Mucosa of gallbladder (tissue), 1 donor: Measurements from ENCODE around the gene SPAG7. TPM values are rescaled to one million over a fixed set of nuclear protein-coding genes. Genes with fewer than 3 reads are reported as not detected.
"Not testable (repeated sequence)": the region's sequence is repeated elsewhere in the genome, so short reads cannot be mapped to it uniquely, and the experiment has no call there.

Experiments used
- DNase-seq: peaks from one replicate; pipeline ENCODE4 v3.0.0-alpha.2; 2020; ENCODE audit warnings: low spot score
- total RNA-seq: library from RNA; stranded (reverse); gene quantifications from one replicate; pipeline ENCODE4 v1.2.1, GENCODE V29; 2021
- donor health status: DM: no; HTN: no; CAD: no.

Gene SPAG7
- total RNA-seq, 1 donor from 2014 or later: 54.2 TPM

DNA sequence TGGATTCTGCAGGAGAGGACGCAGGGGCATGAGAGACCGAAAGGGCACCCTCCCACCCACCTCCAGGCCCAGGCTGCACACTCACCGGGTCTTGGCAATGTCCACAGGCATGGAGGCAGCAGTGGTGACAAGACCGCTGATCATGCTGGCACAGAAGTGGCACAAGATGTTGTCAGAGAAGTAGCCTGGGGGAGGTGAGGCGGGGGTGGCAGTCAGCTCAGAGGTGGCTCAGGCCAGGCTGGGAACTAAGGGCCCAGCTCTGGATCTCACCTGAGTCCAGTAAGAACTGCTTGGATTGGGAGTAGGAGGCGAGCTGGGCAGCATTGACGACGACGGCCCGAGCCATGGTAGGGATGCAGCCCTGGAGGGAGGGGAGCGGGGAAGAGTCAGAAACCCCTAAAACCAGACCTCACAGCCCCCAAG lies 29.5 kb downstream of the SPAG7 start:
- DNase-seq: no peak

- no peak for DNase-seq
These were observed 30.1 kb downstream of the SPAG7 start for GRCh38 chr17:4937553-4937952.

- DNase-seq: no peak
These were observed 31.2 kb downstream of the SPAG7 start for GRCh38 chr17:4936436-4936835.

- DNase-seq: no peak
These were observed 32.0 kb downstream of the SPAG7 start for GRCh38 chr17:4935650-4936049.

- DNase-seq: no peak
These were observed 33.2 kb downstream of the SPAG7 start for GRCh38 chr17:4934173-4934979.

DNA sequence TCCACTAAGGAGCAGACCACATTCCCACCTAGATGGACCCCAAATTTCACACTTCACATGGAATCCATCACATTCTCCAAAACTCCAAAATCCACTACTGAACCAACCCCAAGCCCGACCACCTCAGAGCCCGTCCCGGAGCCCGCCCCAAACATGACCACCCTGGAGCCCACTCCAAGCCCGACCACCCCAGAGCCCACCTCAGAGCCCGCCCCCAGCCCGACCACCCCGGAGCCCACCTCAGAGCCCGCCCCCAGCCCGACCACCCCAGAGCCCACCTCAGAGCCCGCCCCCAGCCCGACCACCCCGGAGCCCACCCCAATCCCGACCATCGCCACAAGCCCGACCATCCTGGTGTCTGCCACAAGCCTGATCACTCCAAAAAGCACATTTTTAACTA lies 34.0 kb downstream of the SPAG7 start:
- no peak for DNase-seq

DNA sequence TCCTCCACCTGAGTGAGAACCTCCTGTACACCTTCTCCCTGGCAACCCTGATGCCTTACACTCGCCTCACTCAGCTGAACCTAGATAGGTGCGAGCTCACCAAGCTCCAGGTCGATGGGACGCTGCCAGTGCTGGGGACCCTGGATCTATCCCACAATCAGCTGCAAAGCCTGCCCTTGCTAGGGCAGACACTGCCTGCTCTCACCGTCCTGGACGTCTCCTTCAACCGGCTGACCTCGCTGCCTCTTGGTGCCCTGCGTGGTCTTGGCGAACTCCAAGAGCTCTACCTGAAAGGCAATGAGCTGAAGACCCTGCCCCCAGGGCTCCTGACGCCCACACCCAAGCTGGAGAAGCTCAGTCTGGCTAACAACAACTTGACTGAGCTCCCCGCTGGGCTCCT lies 34.9 kb downstream of the SPAG7 start:
- no peak for DNase-seq

GRCh38 chr17:4931963-4932362 lies 35.7 kb downstream of the SPAG7 start, which contains the start of gene GP1BA:
TSS of gene GP1BA (plus strand) at chr17:4932277. CDS start at chr17:4932605, 328 bp downstream.
- DNase-seq: no peak

GRCh38 chr17:4928881-4929280 lies 38.7 kb downstream of the SPAG7 start:
- no peak for DNase-seq

GRCh38 chr17:4926577-4927335 lies 40.9 kb downstream of the SPAG7 start:
- not testable (repeated sequence) for DNase-seq

GRCh38 chr17:4921320-4921719 lies 46.3 kb downstream of the SPAG7 start:
- no peak for DNase-seq

- no peak for DNase-seq
These were observed 47.1 kb downstream of the SPAG7 start for GRCh38 chr17:4920351-4921048.

DNA sequence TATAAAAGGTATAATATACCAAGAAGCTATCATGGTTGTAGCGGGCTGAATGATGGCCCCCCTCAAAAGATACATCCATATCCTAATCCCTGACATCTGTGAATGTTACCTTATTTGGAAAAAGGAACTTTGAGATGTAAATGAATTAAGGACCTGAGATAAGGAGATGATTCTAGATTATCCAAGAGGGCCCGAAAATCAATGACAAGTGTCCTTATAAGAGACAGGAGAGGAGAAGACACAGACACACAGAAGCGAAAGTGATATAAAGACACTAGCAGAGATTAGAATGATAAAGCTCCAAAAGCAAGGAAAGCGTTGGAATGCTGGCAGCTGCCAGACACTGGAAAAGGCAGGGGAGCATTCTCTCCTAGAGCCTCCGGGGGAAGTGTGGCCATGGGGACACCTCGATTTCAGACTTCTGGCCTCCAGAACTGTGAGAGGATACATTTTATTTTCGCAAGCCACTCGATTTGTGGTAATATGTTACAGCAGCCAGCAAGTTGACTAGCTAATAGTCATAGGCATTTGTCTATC lies 48.0 kb downstream of the SPAG7 start:
- no peak for DNase-seq

GRCh38 chr17:4914551-4914950 lies 53.1 kb downstream of the SPAG7 start:
- not testable (repeated sequence) for DNase-seq

- no peak for DNase-seq
These were observed 53.6 kb downstream of the SPAG7 start for GRCh38 chr17:4913994-4914393.

Other genes with a start within 250 kb of the SPAG7 start
- gene MED11, start 236.4 kb downstream of the SPAG7 start, total RNA-seq: 25.6 TPM
- gene ZMYND15, start 228.0 kb downstream of the SPAG7 start, total RNA-seq: 5.3 TPM
- gene CXCL16, start 227.9 kb downstream of the SPAG7 start, total RNA-seq: 92.6 TPM
- 56.9 TPM for gene TM4SF5, start 195.9 kb downstream of the SPAG7 start, total RNA-seq
- 3.9 TPM for gene VMO1, start 181.5 kb downstream of the SPAG7 start, total RNA-seq
- 0.46 TPM for gene GLTPD2, start 178.9 kb downstream of the SPAG7 start, total RNA-seq
- 104 TPM for gene PSMB6, start 171.7 kb downstream of the SPAG7 start, total RNA-seq
- 48.7 TPM for gene PLD2, start 160.7 kb downstream of the SPAG7 start, total RNA-seq
- gene MINK1, start 134.5 kb downstream of the SPAG7 start, total RNA-seq: 161 TPM
- 8.8 TPM for gene C17orf107, start 68.3 kb downstream of the SPAG7 start, total RNA-seq
- gene CHRNE, start 64.7 kb downstream of the SPAG7 start, total RNA-seq: 9.4 TPM
- not detected for gene GP1BA, start 35.5 kb downstream of the SPAG7 start, total RNA-seq
- gene SLC25A11, start 27.8 kb downstream of the SPAG7 start, total RNA-seq: 68.9 TPM
- gene RNF167, start 27.5 kb downstream of the SPAG7 start, total RNA-seq: 140 TPM
- 484 TPM for gene PFN1, start 19.3 kb downstream of the SPAG7 start, total RNA-seq
- gene ENO3, start 16.7 kb downstream of the SPAG7 start, total RNA-seq: 7.5 TPM
- gene CAMTA2, start 19.9 kb upstream of the SPAG7 start, total RNA-seq: 68.0 TPM
- 1.4 TPM for gene INCA1, start 29.7 kb upstream of the SPAG7 start, total RNA-seq
- gene KIF1C, start 30.1 kb upstream of the SPAG7 start, total RNA-seq: 234 TPM
- not detected for gene SLC52A1, start 67.6 kb upstream of the SPAG7 start, total RNA-seq
- gene ZFP3, start 110.7 kb upstream of the SPAG7 start, total RNA-seq: 8.7 TPM
- gene ZNF232, start 144.1 kb upstream of the SPAG7 start, total RNA-seq: 9.6 TPM
- gene USP6, start 148.2 kb upstream of the SPAG7 start, total RNA-seq: 0.09 TPM
- 9.2 TPM for gene ZNF594, start 224.1 kb upstream of the SPAG7 start, total RNA-seq